GM23338 (cell line): ENCODE data around the gene ZNF518B. TPM values are rescaled to one million over a fixed set of nuclear protein-coding genes. Genes with fewer than 3 reads are reported as not detected.

Source experiments
- ATAC-seq: fragments of 200-7000 bp; cut with Tn5 transposase; 3 replicates; pipeline ENCODE4 v1.9.1; 2020
- DNase-seq: peaks from one replicate; pipeline ENCODE4 v3.0.0-alpha.2; 2015; ENCODE audit warnings: low spot score
- H2AFZ ChIP-seq: fragments of 200-600 bp; sonication (generic); 2 replicates; pipeline ENCODE4 v1.8.0; 2016; ENCODE audit warnings: antibody characterized with exemption, mild to moderate bottlenecking, moderate library complexity
- H3F3A ChIP-seq: fragments of 200-600 bp; sonication (generic); replicated peaks from 2 replicates; pipeline ENCODE4 v1.8.0; 2017; ENCODE audit warnings: antibody characterized with exemption, mixed run types, low read depth
- H3K27ac ChIP-seq: fragments of 200-600 bp; sonication (generic); 2 replicates; pipeline ENCODE4 v1.6.1; 2016; ENCODE audit warnings: low read depth
- H3K27me3 ChIP-seq: fragments of 200-600 bp; sonication (generic); 2 replicates; pipeline ENCODE4 v1.8.0; 2016; ENCODE audit warnings: mild to moderate bottlenecking, mixed run types, moderate library complexity; ENCODE audit not compliant: insufficient read depth
- H3K36me3 ChIP-seq: fragments of 200-600 bp; sonication (generic); 2 replicates; pipeline ENCODE4 v1.8.0; 2016; ENCODE audit warnings: mild to moderate bottlenecking; ENCODE audit not compliant: insufficient read depth
- H3K4me1 ChIP-seq: fragments of 200-600 bp; sonication (generic); 2 replicates; pipeline ENCODE4 v1.8.0; 2016; ENCODE audit warnings: mild to moderate bottlenecking, moderate library complexity; ENCODE audit not compliant: insufficient read depth
- H3K4me2 ChIP-seq: fragments of 200-600 bp; sonication (generic); 2 replicates; pipeline ENCODE4 v1.7.1; 2017; ENCODE audit warnings: mixed run types
- H3K4me3 ChIP-seq: fragments of 200-600 bp; sonication (generic); 2 replicates; pipeline ENCODE4 v1.6.1; 2016; ENCODE audit warnings: mixed run types
- H3K79me2 ChIP-seq: fragments of 200-600 bp; sonication (generic); replicated peaks from 2 replicates; pipeline ENCODE4 v1.8.0; 2017; ENCODE audit warnings: mild to moderate bottlenecking; ENCODE audit not compliant: insufficient read depth
- H3K9me2 ChIP-seq: fragments of 200-600 bp; sonication (generic); 2 replicates; pipeline ENCODE4 v1.8.0; 2017; ENCODE audit not compliant: insufficient read depth
- H4K20me1 ChIP-seq: fragments of 200-600 bp; sonication (generic); replicated peaks from 2 replicates; pipeline ENCODE4 v1.8.0; 2017; ENCODE audit warnings: mild to moderate bottlenecking; ENCODE audit not compliant: insufficient read depth
- H3K27ac Mint-ChIP-seq: 2 replicates; pipeline ENCODE4 v1.8.0; 2020; ENCODE audit warnings: inconsistent platforms, mild to moderate bottlenecking, moderate library complexity, mixed read lengths
- H3K27me3 Mint-ChIP-seq: 3 replicates; pipeline ENCODE4 v1.8.0; 2022; ENCODE audit warnings: low read depth, mild to moderate bottlenecking, moderate library complexity, mixed read lengths, inconsistent platforms; ENCODE audit not compliant: insufficient read depth, poor library complexity
- H3K36me3 Mint-ChIP-seq: 3 replicates; pipeline ENCODE4 v1.8.0; 2021; ENCODE audit warnings: low read depth, mild to moderate bottlenecking, inconsistent platforms, moderate library complexity, mixed read lengths
- H3K4me1 Mint-ChIP-seq: 3 replicates; pipeline ENCODE4 v1.8.0; 2020; ENCODE audit warnings: mild to moderate bottlenecking, inconsistent platforms, mixed read lengths
- H3K4me3 Mint-ChIP-seq: 3 replicates; pipeline ENCODE4 v1.8.0; 2021; ENCODE audit warnings: moderate library complexity, mild to moderate bottlenecking, inconsistent platforms, mixed read lengths
- H3K9me3 Mint-ChIP-seq: 3 replicates; pipeline ENCODE4 v1.8.0; 2020; ENCODE audit warnings: moderate library complexity, mild to moderate bottlenecking, inconsistent platforms, mixed read lengths
- EZH2 ChIP-seq: fragments of 200-600 bp; sonication (generic); IDR thresholded peaks from one replicate; pipeline ENCODE4 v1.8.0; 2017; ENCODE audit warnings: antibody characterized with exemption, mild to moderate bottlenecking, low read depth; ENCODE audit not compliant: unreplicated experiment
- EZH2phosphoT487 ChIP-seq: fragments of 200-600 bp; sonication (generic); IDR thresholded peaks from one replicate; pipeline ENCODE4 v1.8.1; 2018; ENCODE audit warnings: antibody characterized with exemption; ENCODE audit not compliant: unreplicated experiment
- JUNB ChIP-seq: IDR thresholded peaks from one replicate; pipeline ENCODE4 v1.6.1; 2016; ENCODE audit warnings: antibody characterized with exemption; ENCODE audit not compliant: unreplicated experiment
- POLR2AphosphoS5 ChIP-seq: IDR thresholded peaks from 2 replicates; pipeline ENCODE4 v1.6.1; 2016; ENCODE audit warnings: antibody characterized with exemption, low read depth
- ZNF331 ChIP-seq: fragments of 250-450 bp; sonication (Bioruptor Pico); IDR thresholded peaks from 2 replicates; pipeline ENCODE4 v1.5.0; 2020; ENCODE audit warnings: low read depth, mild to moderate bottlenecking, moderate library complexity
- polyA plus RNA-seq: library from polyadenylated mRNA; unstranded; fragments of >200 nt; fragmentation: Nextera tagmentation; extraction: Ambion mirVana; gene quantifications from 2 replicates; pipeline ENCODE4 v1.2.1, GENCODE V29; 2016
- total RNA-seq: library from RNA; depleted of rRNA; stranded (reverse); fragments of >200 nt; shearing (Covaris generic); gene quantifications from 2 replicates; pipeline ENCODE4 v1.2.3, GENCODE V29; 2014
- TF ChIP-seq, protein P1 (sequence below): fragments of 250-450 bp; sonication (Bioruptor Pico); IDR thresholded peaks from 2 replicates; pipeline ENCODE4 v1.5.0; 2020; ENCODE audit warnings: mild to moderate bottlenecking, moderate library complexity
- TF ChIP-seq, protein P2 (sequence below), 2 experiments: fragments of 200-600 bp in 1 of 2; sonication (generic) in 1 of 2; conservative IDR thresholded peaks; 2 replicates each; pipeline versions ENCODE4 v1.5.1 to v1.6.1; 2016 to 2017; ENCODE audit warnings: antibody characterized with exemption in 2 of 2, low read depth in 2 of 2, mild to moderate bottlenecking in 2 of 2, moderate library complexity in 1 of 2

The ZNF518B gene
- total and polyA plus RNA-seq, 2 experiments from 2014 or later, result 2.9 to 10.8 TPM

DNA sequence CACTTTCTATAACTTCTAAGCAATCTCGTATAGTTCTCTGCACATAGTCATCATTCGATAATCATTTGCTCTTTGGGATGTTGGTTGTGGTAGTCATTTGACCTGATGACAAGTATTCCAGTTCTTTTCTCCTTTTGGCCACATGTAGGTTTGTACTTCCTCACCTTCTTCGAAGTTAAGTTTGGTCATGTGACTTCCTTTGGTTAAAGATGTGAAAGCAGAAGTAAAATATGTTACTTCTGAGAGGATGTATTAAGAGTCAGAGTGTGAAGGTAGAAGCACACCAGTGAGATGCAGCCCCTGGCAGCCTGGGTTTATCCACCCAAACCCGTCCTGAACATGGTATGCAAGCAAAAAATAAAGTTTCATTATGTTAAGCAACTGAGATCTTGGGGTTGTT is 48.9 kb upstream of the ZNF518B start (continued):
- TF ChIP-seq, protein P1, sequence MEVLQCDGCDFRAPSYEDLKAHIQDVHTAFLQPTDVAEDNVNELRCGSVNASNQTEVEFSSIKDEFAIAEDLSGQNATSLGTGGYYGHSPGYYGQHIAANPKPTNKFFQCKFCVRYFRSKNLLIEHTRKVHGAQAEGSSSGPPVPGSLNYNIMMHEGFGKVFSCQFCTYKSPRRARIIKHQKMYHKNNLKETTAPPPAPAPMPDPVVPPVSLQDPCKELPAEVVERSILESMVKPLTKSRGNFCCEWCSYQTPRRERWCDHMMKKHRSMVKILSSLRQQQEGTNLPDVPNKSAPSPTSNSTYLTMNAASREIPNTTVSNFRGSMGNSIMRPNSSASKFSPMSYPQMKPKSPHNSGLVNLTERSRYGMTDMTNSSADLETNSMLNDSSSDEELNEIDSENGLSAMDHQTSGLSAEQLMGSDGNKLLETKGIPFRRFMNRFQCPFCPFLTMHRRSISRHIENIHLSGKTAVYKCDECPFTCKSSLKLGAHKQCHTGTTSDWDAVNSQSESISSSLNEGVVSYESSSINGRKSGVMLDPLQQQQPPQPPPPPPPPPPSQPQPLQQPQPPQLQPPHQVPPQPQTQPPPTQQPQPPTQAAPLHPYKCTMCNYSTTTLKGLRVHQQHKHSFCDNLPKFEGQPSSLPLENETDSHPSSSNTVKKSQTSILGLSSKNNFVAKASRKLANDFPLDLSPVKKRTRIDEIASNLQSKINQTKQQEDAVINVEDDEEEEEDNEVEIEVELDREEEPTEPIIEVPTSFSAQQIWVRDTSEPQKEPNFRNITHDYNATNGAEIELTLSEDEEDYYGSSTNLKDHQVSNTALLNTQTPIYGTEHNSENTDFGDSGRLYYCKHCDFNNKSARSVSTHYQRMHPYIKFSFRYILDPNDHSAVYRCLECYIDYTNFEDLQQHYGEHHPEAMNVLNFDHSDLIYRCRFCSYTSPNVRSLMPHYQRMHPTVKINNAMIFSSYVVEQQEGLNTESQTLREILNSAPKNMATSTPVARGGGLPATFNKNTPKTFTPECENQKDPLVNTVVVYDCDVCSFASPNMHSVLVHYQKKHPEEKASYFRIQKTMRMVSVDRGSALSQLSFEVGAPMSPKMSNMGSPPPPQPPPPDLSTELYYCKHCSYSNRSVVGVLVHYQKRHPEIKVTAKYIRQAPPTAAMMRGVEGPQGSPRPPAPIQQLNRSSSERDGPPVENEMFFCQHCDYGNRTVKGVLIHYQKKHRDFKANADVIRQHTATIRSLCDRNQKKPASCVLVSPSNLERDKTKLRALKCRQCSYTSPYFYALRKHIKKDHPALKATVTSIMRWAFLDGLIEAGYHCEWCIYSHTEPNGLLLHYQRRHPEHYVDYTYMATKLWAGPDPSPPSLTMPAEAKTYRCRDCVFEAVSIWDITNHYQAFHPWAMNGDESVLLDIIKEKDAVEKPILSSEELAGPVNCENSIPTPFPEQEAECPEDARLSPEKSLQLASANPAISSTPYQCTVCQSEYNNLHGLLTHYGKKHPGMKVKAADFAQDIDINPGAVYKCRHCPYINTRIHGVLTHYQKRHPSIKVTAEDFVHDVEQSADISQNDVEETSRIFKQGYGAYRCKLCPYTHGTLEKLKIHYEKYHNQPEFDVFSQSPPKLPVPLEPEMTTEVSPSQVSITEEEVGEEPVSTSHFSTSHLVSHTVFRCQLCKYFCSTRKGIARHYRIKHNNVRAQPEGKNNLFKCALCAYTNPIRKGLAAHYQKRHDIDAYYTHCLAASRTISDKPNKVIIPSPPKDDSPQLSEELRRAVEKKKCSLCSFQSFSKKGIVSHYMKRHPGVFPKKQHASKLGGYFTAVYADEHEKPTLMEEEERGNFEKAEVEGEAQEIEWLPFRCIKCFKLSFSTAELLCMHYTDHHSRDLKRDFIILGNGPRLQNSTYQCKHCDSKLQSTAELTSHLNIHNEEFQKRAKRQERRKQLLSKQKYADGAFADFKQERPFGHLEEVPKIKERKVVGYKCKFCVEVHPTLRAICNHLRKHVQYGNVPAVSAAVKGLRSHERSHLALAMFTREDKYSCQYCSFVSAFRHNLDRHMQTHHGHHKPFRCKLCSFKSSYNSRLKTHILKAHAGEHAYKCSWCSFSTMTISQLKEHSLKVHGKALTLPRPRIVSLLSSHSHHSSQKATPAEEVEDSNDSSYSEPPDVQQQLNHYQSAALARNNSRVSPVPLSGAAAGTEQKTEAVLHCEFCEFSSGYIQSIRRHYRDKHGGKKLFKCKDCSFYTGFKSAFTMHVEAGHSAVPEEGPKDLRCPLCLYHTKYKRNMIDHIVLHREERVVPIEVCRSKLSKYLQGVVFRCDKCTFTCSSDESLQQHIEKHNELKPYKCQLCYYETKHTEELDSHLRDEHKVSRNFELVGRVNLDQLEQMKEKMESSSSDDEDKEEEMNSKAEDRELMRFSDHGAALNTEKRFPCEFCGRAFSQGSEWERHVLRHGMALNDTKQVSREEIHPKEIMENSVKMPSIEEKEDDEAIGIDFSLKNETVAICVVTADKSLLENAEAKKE, result no peak

- H3K27ac ChIP-seq, result no peak overlapping the region
- no peak overlapping the region for H3K4me2 ChIP-seq
- H3K9me2 ChIP-seq, result peaks cover 2% of the 10 kb centered on the region; the same call in 1 of the 2 replicates
- no peaks in the 10 kb centered on the region for H3K27me3 ChIP-seq
- Mint-ChIP-seq H3K4me1 (peaks cover 12% of the 10 kb centered on the region), H3K27ac (no peak overlapping the region), H3K4me3 (no peak overlapping the region), H3K27me3 (peaks cover 7% of the 10 kb centered on the region), H3K36me3 (no peaks in the 10 kb centered on the region), H3K9me3 (no peaks in the 10 kb centered on the region)
- H3K4me3 ChIP-seq, result no peak overlapping the region
- H2AFZ ChIP-seq, result no peak overlapping the region
- DNase-seq (no peak), ATAC-seq (no peak)
- H3K4me1 ChIP-seq, result 0 out of 2 replicates have a peak, but pooled peaks cover 4% of the 10 kb centered on the region
- H3K79me2 ChIP-seq, result no peaks in the 10 kb centered on the region
- no peaks in the 10 kb centered on the region for H4K20me1 ChIP-seq
- no peaks in the 10 kb centered on the region for H3F3A ChIP-seq
- H3K36me3 ChIP-seq, result no peaks in the 10 kb centered on the region
- TF ChIP-seq EZH2phosphoT487 (no peak), POLR2AphosphoS5 (no peak), JUNB (no peak), EZH2 (no peak), ZNF331 (no peak)
- TF ChIP-seq, protein P2, sequence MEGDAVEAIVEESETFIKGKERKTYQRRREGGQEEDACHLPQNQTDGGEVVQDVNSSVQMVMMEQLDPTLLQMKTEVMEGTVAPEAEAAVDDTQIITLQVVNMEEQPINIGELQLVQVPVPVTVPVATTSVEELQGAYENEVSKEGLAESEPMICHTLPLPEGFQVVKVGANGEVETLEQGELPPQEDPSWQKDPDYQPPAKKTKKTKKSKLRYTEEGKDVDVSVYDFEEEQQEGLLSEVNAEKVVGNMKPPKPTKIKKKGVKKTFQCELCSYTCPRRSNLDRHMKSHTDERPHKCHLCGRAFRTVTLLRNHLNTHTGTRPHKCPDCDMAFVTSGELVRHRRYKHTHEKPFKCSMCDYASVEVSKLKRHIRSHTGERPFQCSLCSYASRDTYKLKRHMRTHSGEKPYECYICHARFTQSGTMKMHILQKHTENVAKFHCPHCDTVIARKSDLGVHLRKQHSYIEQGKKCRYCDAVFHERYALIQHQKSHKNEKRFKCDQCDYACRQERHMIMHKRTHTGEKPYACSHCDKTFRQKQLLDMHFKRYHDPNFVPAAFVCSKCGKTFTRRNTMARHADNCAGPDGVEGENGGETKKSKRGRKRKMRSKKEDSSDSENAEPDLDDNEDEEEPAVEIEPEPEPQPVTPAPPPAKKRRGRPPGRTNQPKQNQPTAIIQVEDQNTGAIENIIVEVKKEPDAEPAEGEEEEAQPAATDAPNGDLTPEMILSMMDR (conservative IDR thresholded peaks at IDR 0.05; ENCODE audit: low read depth in 2 of 2), result no peak
- TF ChIP-seq, protein P1, result no peak
Measured at GRCh38 chr4:10504570-10505179, 47.4 kb upstream of the ZNF518B start.
